ENCODE results near the gene FAIM2.

DNA sequence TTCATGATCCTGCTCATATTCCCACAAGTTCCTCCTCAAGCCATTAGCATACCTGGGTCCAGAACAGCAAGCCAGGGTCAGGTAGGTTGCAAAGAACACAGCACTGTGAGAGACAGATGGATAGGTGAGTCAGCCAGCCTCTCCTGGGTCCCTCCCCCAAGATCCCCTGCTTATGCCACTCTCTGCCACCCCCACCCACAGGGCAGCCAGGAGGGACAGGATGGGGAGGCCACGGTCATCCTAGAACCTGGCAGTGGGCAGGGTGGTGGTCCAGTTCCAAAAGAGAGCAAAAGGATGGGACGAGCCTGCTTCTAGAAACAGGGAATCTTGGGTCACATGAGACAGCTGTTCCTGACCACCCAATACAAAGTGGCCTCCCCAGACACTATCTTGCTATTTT lies 12.7 kb downstream of the FAIM2 start:
- TF ChIP-seq, protein P1, sequence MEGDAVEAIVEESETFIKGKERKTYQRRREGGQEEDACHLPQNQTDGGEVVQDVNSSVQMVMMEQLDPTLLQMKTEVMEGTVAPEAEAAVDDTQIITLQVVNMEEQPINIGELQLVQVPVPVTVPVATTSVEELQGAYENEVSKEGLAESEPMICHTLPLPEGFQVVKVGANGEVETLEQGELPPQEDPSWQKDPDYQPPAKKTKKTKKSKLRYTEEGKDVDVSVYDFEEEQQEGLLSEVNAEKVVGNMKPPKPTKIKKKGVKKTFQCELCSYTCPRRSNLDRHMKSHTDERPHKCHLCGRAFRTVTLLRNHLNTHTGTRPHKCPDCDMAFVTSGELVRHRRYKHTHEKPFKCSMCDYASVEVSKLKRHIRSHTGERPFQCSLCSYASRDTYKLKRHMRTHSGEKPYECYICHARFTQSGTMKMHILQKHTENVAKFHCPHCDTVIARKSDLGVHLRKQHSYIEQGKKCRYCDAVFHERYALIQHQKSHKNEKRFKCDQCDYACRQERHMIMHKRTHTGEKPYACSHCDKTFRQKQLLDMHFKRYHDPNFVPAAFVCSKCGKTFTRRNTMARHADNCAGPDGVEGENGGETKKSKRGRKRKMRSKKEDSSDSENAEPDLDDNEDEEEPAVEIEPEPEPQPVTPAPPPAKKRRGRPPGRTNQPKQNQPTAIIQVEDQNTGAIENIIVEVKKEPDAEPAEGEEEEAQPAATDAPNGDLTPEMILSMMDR (IDR thresholded peaks at IDR 0.05; ENCODE audit: borderline replicate concordance, extremely low read depth, low read length, poor library complexity, severe bottlenecking) = no peak
- TF ChIP-seq EZH2 (IDR thresholded peaks at IDR 0.05; ENCODE audit: borderline replicate concordance, low read depth, low read length, severe bottlenecking) = no peak
